CD4-positive, alpha-beta T cell (primary cell): ENCODE data around the gene LLGL1. TPM values are rescaled to one million over a fixed set of nuclear protein-coding genes. Genes with fewer than 3 reads are reported as not detected.

Experiments
- ATAC-seq: fragments of 200-7000 bp; cut with Tn5 transposase; one replicate; pipeline ENCODE4 v1.10.0; 2022; ENCODE audit warnings: mild to moderate bottlenecking; ENCODE audit not compliant: poor library complexity
- CTCF ChIA-PET: fragments of 350-600 bp; sonication (Branson Sonifier 250); formaldehyde crosslinking; loops from one replicate; lab custom pipeline; 2021; ENCODE audit warnings: antibody characterized with exemption, inconsistent platforms; lab: Charles Lee
- POLR2A ChIA-PET: fragments of 350-600 bp; sonication (Branson Sonifier 250); formaldehyde crosslinking; loops from one replicate; lab custom pipeline; 2021; ENCODE audit warnings: antibody characterized with exemption, inconsistent platforms; lab: Charles Lee
- DNase-seq, 14 experiments: peaks; one replicate each; pipeline ENCODE4 v3.0.0-alpha.2; 2013 to 2020; ENCODE audit warnings: mixed read lengths in 2 of 14
- H3K27ac ChIP-seq, 2 donors: one replicate each; pipeline versions ENCODE4 v1.5.1 to v1.7.0; 2013; ENCODE audit warnings: low read length in 2 of 2, low read depth in 1 of 2, mild to moderate bottlenecking in 1 of 2
- H3K27me3 ChIP-seq, 2 experiments: 1 replicate in 1 of 2; 2 replicates in 1 of 2; pipeline versions ENCODE4 v1.6.1 to v1.7.0; 2013; ENCODE audit warnings: low read length in 2 of 2, control low read depth in 1 of 2, mild to moderate bottlenecking in 1 of 2, moderate library complexity in 1 of 2; ENCODE audit not compliant: insufficient read depth in 2 of 2, control insufficient read depth in 1 of 2
- H3K36me3 ChIP-seq: one replicate; pipeline ENCODE4 v1.6.1; 2013; ENCODE audit warnings: low read length, control low read depth; ENCODE audit not compliant: insufficient read depth
- H3K4me1 ChIP-seq: one replicate; pipeline ENCODE4 v1.6.1; 2013; ENCODE audit warnings: low read length, control low read depth; ENCODE audit not compliant: insufficient read depth
- H3K4me3 ChIP-seq: one replicate; pipeline ENCODE4 v1.5.1; 2013; ENCODE audit warnings: mild to moderate bottlenecking, low read length, moderate library complexity
- H3K9me3 ChIP-seq, 2 experiments: 1 replicate in 1 of 2; 2 replicates in 1 of 2; pipeline versions ENCODE4 v1.6.1 to v1.7.0; 2013; ENCODE audit warnings: low read length in 2 of 2, mild to moderate bottlenecking in 2 of 2, control low read depth in 1 of 2, moderate library complexity in 1 of 2; ENCODE audit not compliant: control insufficient read depth in 1 of 2, insufficient read depth in 1 of 2
- H3K27ac Mint-ChIP-seq: one replicate; pipeline ENCODE4 v1.8.0; 2020; ENCODE audit warnings: mixed read lengths
- H3K27me3 Mint-ChIP-seq: one replicate; pipeline ENCODE4 v1.8.0; 2021; ENCODE audit warnings: mixed read lengths
- H3K36me3 Mint-ChIP-seq: one replicate; pipeline ENCODE4 v1.8.0; 2021; ENCODE audit warnings: low read depth, mixed read lengths
- H3K4me1 Mint-ChIP-seq: one replicate; pipeline ENCODE4 v1.8.0; 2021; ENCODE audit warnings: low read depth, mixed read lengths
- H3K4me3 Mint-ChIP-seq: one replicate; pipeline ENCODE4 v1.8.0; 2020; ENCODE audit warnings: mild to moderate bottlenecking, mixed read lengths
- H3K9me3 Mint-ChIP-seq: one replicate; pipeline ENCODE4 v1.8.0; 2020; ENCODE audit warnings: mixed read lengths
- CTCF ChIP-seq: fragments of 200-600 bp; IDR thresholded peaks from one replicate; pipeline ENCODE4 v1.8.0; 2022; ENCODE audit warnings: antibody characterized with exemption, mild to moderate bottlenecking
- intact Hi-C, 2 experiments: fragments of 100-400 bp; cut with DNase I in 1 of 2; cut with micrococcal nuclease in 1 of 2; formaldehyde crosslinking; loops; one replicate each; pipeline versions ENCODE4 v1.15.1 to v1.9.0; 2023 to 2025; cut with DNase I, micrococcal nuclease
- total RNA-seq, 174 experiments: library from RNA in 2 of 174; stranded (reverse) in 2 of 174; gene quantifications; one replicate each; pipeline ENCODE4 v1.2.3 and lab custom pipeline; 2021 to 2026

LLGL1 gene
- total RNA-seq, 2 experiments from 2014 or later, result 10.8 to 11.6 TPM

DNA sequence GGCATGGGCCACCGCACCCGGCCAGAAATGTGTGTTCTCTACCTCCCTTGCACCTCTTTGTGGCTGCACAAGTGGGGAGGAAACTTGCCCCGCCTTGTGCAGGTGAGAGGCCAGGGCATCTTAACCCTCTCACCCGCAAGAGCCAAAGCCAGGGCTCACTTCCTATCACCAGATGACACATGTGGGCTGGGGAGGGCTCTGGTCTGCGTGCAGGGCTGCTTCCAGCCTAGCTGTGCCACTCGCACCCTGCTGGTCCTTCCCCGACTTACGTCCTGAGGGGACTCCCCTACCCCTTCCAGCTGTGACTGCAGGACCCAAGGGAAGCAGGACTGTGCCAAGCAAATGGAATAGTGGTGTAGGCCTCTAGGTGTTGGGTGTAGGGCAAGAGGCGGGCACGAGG is 41.9 kb downstream of the LLGL1 start:
- ATAC-seq, result no peak
- CTCF ChIA-PET, result no interaction called here
- POLR2A ChIA-PET, result no interaction called here

GRCh38 chr17:18267927-18268711 is 42.7 kb downstream of the LLGL1 start:
- TF ChIP-seq CTCF, result no peak
- DNase-seq (no peak), ATAC-seq (no peak)
- H3K27ac Mint-ChIP-seq, result no peak overlapping the region
- ChIA-PET POLR2A (no interaction called here), CTCF (no interaction called here)
- H3K4me3 ChIP-seq, result no peak overlapping the region
- H3K9me3 ChIP-seq, result no peaks in the 10 kb centered on the region
- H3K27me3 ChIP-seq, result no peaks in the 10 kb centered on the region
- H3K4me1 Mint-ChIP-seq, result peaks cover 3% of the 10 kb centered on the region
- H3K4me3 Mint-ChIP-seq, result no peak overlapping the region
- no peaks in the 10 kb centered on the region for H3K9me3 Mint-ChIP-seq
- H3K36me3 Mint-ChIP-seq, result peaks cover 8% of the 10 kb centered on the region
- H3K27ac ChIP-seq, result no peak overlapping the region
- intact Hi-C loops, result no loop called here
- H3K27me3 Mint-ChIP-seq, result no peaks in the 10 kb centered on the region
- peaks cover 24% of the 10 kb centered on the region for H3K36me3 ChIP-seq
- peaks cover 9% of the 10 kb centered on the region for H3K4me1 ChIP-seq

More for the DNA sequence above, 41.9 kb downstream of the LLGL1 start:
- H3K4me3 ChIP-seq, result no peak overlapping the region
- no peaks in the 10 kb centered on the region for H3K9me3 Mint-ChIP-seq
- H3K36me3 Mint-ChIP-seq, result peaks cover 9% of the 10 kb centered on the region
- H3K4me1 ChIP-seq, result peaks cover 16% of the 10 kb centered on the region
- DNase-seq, result peak in 1 of 14 experiments; percentile 10
- no peaks in the 10 kb centered on the region for H3K9me3 ChIP-seq
- H3K36me3 ChIP-seq, result peaks cover 24% of the 10 kb centered on the region
- no peak overlapping the region for H3K27ac Mint-ChIP-seq
- no peak overlapping the region for H3K27ac ChIP-seq
- H3K4me3 Mint-ChIP-seq, result no peak overlapping the region
- H3K27me3 ChIP-seq, result no peaks in the 10 kb centered on the region
- no peaks in the 10 kb centered on the region for H3K27me3 Mint-ChIP-seq
- no peak for TF ChIP-seq CTCF
- peaks cover 5% of the 10 kb centered on the region for H3K4me1 Mint-ChIP-seq
- intact Hi-C loops, result no loop called here

DNA sequence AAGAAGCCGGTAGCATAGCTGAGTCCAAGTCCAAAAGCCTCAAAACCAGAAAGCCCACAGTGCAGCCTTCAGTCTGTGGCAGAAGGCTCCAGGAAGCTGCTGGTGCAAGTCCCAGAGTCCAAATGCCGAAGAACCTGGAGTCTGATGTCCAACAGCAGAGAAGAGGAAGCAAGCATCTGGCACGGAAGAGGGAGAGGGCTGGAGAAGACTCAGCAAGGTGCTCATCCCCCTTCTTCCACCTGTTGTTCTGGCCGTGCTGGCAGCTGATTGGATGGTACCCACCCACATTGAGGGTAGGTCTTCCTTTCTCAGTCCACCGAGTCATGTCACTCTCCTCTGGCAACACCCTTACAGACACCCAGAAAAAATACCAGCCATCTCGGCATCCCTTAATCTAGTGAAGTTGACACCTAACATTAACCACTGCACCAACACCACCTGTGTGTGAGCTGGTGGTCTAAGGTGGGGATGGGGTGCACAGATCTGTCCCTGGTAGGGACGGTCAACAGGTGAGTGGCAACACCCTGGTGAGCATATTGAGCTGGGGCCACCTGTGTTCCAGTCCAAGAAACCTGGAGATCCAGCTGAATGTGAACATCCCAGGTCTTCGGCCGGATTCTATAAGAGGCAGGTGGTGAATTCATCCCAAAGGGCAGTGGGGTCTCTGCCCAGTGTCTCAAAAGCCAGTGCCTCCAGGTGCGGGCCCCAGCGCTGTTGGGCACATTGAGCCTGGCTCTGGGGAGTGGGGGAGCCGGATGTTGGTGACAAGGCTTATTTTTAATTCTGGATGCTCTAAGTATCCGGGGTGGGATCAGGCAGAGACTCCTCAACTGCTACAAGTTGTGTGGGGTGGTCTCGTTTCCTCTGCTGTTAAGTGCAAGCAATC is 44.9 kb downstream of the LLGL1 start:
- TF ChIP-seq CTCF, result no peak
- Histone ChIP-seq H3K4me1 (peaks cover 9% of the 10 kb centered on the region), H3K27me3 (no peaks in the 10 kb centered on the region), H3K27ac (no peak overlapping the region), H3K9me3 (no peaks in the 10 kb centered on the region), H3K36me3 (peaks cover 16% of the 10 kb centered on the region), H3K4me3 (no peak overlapping the region)
- H3K27me3 Mint-ChIP-seq, result no peaks in the 10 kb centered on the region
- H3K4me1 Mint-ChIP-seq, result no peaks in the 10 kb centered on the region
- peak overlapping the region; percentile 30 for H3K27ac Mint-ChIP-seq
- ATAC-seq (no peak), DNase-seq (no peak)
- peaks cover 5% of the 10 kb centered on the region for H3K36me3 Mint-ChIP-seq
- H3K4me3 Mint-ChIP-seq, result no peak overlapping the region
- ChIA-PET POLR2A (no interaction called here), CTCF (no interaction called here)
- H3K9me3 Mint-ChIP-seq, result no peaks in the 10 kb centered on the region
- intact Hi-C loops, result no loop called here
